Immature natural killer cell (primary cell): ENCODE results near the gene NKTR. TPM values are rescaled to one million over a fixed set of nuclear protein-coding genes. Genes with fewer than 3 reads are reported as not detected.
A peak's percentile ranks its signal among the peaks of the same experiment; 100 is the strongest.

ENCODE experiments used
- DNase-seq, 3 donors: peaks; one replicate each; pipeline ENCODE4 v3.0.0; 2022; ENCODE audit warnings: mixed read lengths in 1 of 3
- H3K27ac Mint-ChIP-seq, 6 donors: one replicate each; pipeline ENCODE4 v1.8.0; 2020; ENCODE audit warnings: mixed read lengths in 6 of 6, mild to moderate bottlenecking in 5 of 6, inconsistent platforms in 4 of 6, moderate library complexity in 3 of 6
- H3K27me3 Mint-ChIP-seq, 3 donors: one replicate each; pipeline ENCODE4 v1.8.0; 2020 to 2021; ENCODE audit warnings: low read depth in 3 of 3, mild to moderate bottlenecking in 3 of 3, mixed read lengths in 3 of 3, moderate library complexity in 3 of 3, inconsistent platforms in 1 of 3
- H3K36me3 Mint-ChIP-seq, 3 donors: one replicate each; pipeline ENCODE4 v1.8.0; 2020; ENCODE audit warnings: mixed read lengths in 3 of 3, inconsistent platforms in 2 of 3, mild to moderate bottlenecking in 2 of 3
- H3K4me1 Mint-ChIP-seq, 2 donors: one replicate each; pipeline ENCODE4 v1.8.0; 2020; ENCODE audit warnings: inconsistent platforms in 2 of 2, mild to moderate bottlenecking in 2 of 2, mixed read lengths in 2 of 2, moderate library complexity in 1 of 2
- H3K4me3 Mint-ChIP-seq, 5 donors: one replicate each; pipeline ENCODE4 v1.8.0; 2020; ENCODE audit warnings: mild to moderate bottlenecking in 5 of 5, mixed read lengths in 5 of 5, inconsistent platforms in 3 of 5, moderate library complexity in 3 of 5
- H3K9me3 Mint-ChIP-seq, 6 donors: one replicate each; pipeline ENCODE4 v1.8.0; 2020; ENCODE audit warnings: mild to moderate bottlenecking in 6 of 6, mixed read lengths in 6 of 6, inconsistent platforms in 4 of 6, moderate library complexity in 3 of 6
- polyA plus RNA-seq, 3 donors: library from polyadenylated mRNA; unstranded; fragments of 300-500 nt; fragmentation: Illumina TruSeq; gene quantifications; one replicate each; pipeline ENCODE4 v1.2.3, GENCODE V29; 2021

Gene NKTR
- polyA plus RNA-seq, 3 donors from 2014 or later = 6.9 to 15.9 (median 7.4) TPM

DNA sequence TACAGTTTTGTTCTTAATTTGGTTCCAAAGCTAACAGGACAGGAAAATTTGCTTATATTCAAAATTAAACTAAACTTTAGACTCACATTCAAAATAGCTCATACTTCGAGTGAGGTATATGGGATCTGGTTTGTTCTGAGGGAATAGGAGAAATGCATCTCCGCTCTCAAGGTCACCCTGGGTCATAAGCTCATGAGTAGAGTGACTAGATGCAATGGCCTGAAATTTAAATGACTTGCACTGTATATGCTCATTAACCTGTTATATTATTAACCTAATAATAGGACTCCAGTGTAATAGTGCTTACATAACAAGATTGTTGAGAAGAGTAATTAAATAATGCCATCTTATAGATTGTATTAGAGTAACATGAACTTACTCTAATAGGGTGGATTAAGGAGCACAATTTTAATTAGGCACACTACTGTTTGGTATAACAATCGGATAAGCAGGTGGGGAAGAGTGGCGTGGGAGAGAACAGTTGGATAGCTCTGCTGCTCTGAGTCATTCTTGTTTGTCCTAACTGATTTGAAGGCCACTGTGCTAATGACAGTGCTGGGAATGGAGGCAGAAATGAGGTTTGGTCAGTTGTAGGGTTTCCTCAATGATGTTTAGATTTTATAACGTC, 5.2 kb downstream of the NKTR start:
- peaks cover 0 to 3% (median 3%) of the 10 kb centered on the region in 3 donors for H3K27me3 Mint-ChIP-seq
- H3K36me3 Mint-ChIP-seq = peaks cover 4 to 8% (median 5%) of the 10 kb centered on the region in 3 donors
- DNase-seq = no peak
- H3K4me1 Mint-ChIP-seq = peaks cover 47 to 73% of the 10 kb centered on the region in 2 donors
- H3K4me3 Mint-ChIP-seq = no peak overlapping the region
- peak overlapping the region in 1 of 6 donors; percentile 11 for H3K27ac Mint-ChIP-seq
- H3K9me3 Mint-ChIP-seq = no peaks in the 10 kb centered on the region

DNA sequence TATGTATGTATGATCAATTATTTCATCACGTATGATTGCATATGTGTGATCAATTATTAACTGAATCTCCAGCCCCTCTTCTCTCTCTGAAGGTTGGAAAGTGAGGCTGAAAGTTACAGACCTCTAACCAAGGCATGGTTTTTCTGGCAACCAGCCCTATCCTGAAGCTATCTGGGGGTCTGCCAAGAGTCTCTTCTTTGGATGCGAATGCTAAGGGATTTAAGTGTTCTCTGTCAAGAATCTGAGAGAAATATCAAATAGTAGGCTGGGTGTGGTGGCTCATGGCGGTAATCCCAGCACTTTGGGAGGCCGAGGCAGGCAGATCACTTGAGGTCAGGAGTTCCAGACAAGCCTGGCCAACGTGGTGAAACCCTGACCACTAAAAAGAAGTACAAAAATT, 8.1 kb downstream of the NKTR start:
- Mint-ChIP-seq H3K27ac (peak overlapping the region in 2 of 6 donors; percentile 10 to 56), H3K27me3 (peaks cover 0 to 3% (median 0%) of the 10 kb centered on the region in 3 donors), H3K36me3 (peaks cover 4 to 12% (median 5%) of the 10 kb centered on the region in 3 donors), H3K4me1 (peaks cover 55 to 86% of the 10 kb centered on the region in 2 donors), H3K4me3 (no peak overlapping the region), H3K9me3 (no peaks in the 10 kb centered on the region)
- DNase-seq = no peak

DNA sequence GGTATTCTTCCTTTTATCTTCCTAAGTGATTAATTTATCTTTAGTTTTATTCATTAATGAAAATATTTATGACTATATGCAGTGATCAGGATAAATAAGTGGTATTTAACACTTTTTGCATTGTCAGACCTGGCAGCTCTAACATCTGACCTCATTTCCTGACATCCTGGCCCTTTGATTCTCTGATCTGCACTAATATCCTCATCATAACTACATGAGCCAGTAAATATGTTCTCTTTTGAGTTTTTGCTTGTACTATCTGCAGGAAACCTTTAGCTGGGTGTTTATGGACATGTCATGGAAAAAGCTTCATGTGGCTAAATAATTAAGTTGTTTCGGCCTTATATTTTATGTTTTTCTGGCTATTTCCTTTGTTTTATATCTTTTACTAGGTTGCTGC, 10.5 kb downstream of the NKTR start:
- Mint-ChIP-seq H3K27ac (peak overlapping the region; percentile 62 to 82 (median 72)), H3K36me3 (peaks cover 0 to 6% (median 0%) of the 10 kb centered on the region in 3 donors), H3K27me3 (peaks cover 0 to 3% (median 2%) of the 10 kb centered on the region in 3 donors), H3K9me3 (no peaks in the 10 kb centered on the region), H3K4me1 (peaks cover 47 to 83% of the 10 kb centered on the region in 2 donors), H3K4me3 (peak overlapping the region in 3 of 5 donors; percentile 4 to 14 (median 6))
- no peak for DNase-seq

DNA sequence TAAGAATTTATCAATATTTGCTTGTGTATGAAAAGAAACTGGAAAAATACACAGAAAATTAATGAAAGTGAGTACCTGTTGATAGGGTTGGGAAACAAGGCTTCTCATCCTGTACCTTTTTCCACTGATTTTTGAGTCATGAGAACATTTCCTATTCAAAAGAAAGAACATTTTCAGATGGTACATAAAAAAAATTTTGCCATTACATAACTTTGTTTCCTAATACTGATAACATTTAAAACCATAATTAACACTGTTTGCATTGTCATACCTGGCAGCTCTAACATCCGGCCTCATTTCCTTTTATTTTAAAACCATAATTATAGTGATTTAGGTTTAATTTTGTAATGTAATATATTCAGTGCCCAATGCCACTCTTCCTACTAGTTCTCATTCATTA, 11.7 kb downstream of the NKTR start:
- Mint-ChIP-seq H3K27me3 (peaks cover 0 to 3% (median 2%) of the 10 kb centered on the region in 3 donors), H3K4me3 (no peak overlapping the region), H3K27ac (peak overlapping the region in 4 of 6 donors; percentile 13 to 72 (median 56)), H3K9me3 (no peaks in the 10 kb centered on the region), H3K36me3 (peaks cover 0 to 6% (median 0%) of the 10 kb centered on the region in 3 donors), H3K4me1 (peaks cover 50 to 86% of the 10 kb centered on the region in 2 donors)
- DNase-seq = no peak

- H3K27ac Mint-ChIP-seq = peak overlapping the region in 4 of 6 donors; percentile 4 to 65 (median 53)
- no peak overlapping the region for H3K4me3 Mint-ChIP-seq
- H3K27me3 Mint-ChIP-seq = peaks cover 0 to 3% (median 2%) of the 10 kb centered on the region in 3 donors
- peaks cover 47 to 85% of the 10 kb centered on the region in 2 donors for H3K4me1 Mint-ChIP-seq
- no peaks in the 10 kb centered on the region for H3K9me3 Mint-ChIP-seq
- H3K36me3 Mint-ChIP-seq = peaks cover 0 to 10% (median 3%) of the 10 kb centered on the region in 3 donors
- no peak for DNase-seq
Measured at GRCh38 chr3:42612928-42613327, 12.4 kb downstream of the NKTR start.

GRCh38 chr3:42613462-42613861, 13.0 kb downstream of the NKTR start:
- peaks cover 0 to 10% (median 3%) of the 10 kb centered on the region in 3 donors for H3K36me3 Mint-ChIP-seq
- no peaks in the 10 kb centered on the region for H3K9me3 Mint-ChIP-seq
- peaks cover 0 to 3% (median 2%) of the 10 kb centered on the region in 3 donors for H3K27me3 Mint-ChIP-seq
- H3K4me1 Mint-ChIP-seq = peaks cover 47 to 84% of the 10 kb centered on the region in 2 donors
- peak overlapping the region; percentile 1 to 58 (median 36) for H3K27ac Mint-ChIP-seq
- H3K4me3 Mint-ChIP-seq = no peak overlapping the region
- DNase-seq = no peak

DNA sequence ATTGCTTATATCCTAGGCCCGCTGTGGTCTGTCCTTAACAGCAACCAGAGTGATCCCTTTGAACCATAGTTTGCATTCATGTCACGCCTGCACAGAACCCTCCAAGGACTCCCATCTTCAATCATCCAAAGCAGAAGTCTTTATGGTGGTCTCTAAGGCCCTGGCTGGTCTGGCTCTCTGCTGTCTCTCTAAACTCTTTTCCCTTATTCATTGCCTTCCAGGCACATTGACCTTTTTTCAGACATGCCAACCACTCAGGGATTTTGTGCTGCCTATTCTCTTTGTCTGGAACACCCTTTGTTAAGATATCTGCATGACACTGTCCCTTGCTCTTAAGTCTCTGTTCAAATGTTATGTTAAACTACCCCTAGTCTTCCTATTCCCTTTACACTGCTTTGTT, 31.1 kb downstream of the NKTR start:
- Mint-ChIP-seq H3K4me1 (no peaks in the 10 kb centered on the region), H3K9me3 (no peaks in the 10 kb centered on the region), H3K27ac (peak overlapping the region in 1 of 6 donors; percentile 1), H3K36me3 (peaks cover 11 to 52% (median 24%) of the 10 kb centered on the region in 3 donors), H3K27me3 (no peaks in the 10 kb centered on the region), H3K4me3 (no peak overlapping the region)
- no peak for DNase-seq

GRCh38 chr3:42632146-42632545, 31.7 kb downstream of the NKTR start:
- Mint-ChIP-seq H3K4me1 (no peaks in the 10 kb centered on the region), H3K27me3 (no peaks in the 10 kb centered on the region), H3K36me3 (peaks cover 11 to 51% (median 24%) of the 10 kb centered on the region in 3 donors), H3K4me3 (no peak overlapping the region), H3K27ac (no peak overlapping the region), H3K9me3 (no peaks in the 10 kb centered on the region)
- no peak for DNase-seq

GRCh38 chr3:42633544-42633943, 33.1 kb downstream of the NKTR start:
- H3K4me1 Mint-ChIP-seq = no peaks in the 10 kb centered on the region
- no peaks in the 10 kb centered on the region for H3K27me3 Mint-ChIP-seq
- no peak overlapping the region for H3K4me3 Mint-ChIP-seq
- peak overlapping the region in 1 of 6 donors; percentile 28 for H3K27ac Mint-ChIP-seq
- no peaks in the 10 kb centered on the region for H3K9me3 Mint-ChIP-seq
- DNase-seq = no peak
- H3K36me3 Mint-ChIP-seq = peaks cover 11 to 47% (median 24%) of the 10 kb centered on the region in 3 donors

GRCh38 chr3:42635111-42635510, 34.6 kb downstream of the NKTR start:
- Mint-ChIP-seq H3K27me3 (no peaks in the 10 kb centered on the region), H3K4me3 (no peak overlapping the region), H3K27ac (peak overlapping the region in 2 of 6 donors; percentile 33 to 41)

DNA sequence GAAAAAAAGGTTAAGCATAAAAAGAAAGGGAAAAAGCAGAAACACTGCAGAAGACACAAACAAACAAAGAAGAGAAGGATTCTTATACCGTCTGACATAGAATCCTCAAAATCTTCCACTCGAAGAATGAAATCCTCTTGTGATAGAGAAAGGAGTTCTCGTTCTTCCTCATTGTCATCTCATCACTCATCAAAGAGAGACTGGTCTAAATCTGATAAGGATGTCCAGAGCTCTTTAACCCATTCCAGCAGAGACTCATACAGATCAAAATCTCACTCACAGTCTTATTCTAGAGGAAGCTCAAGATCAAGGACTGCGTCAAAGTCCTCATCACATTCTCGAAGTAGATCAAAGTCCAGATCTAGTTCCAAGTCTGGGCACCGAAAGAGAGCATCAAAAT, 36.5 kb downstream of the NKTR start:
- no peaks in the 10 kb centered on the region for H3K9me3 Mint-ChIP-seq

More at GRCh38 chr3:42635111-42635510, 34.6 kb downstream of the NKTR start:
- no peaks in the 10 kb centered on the region for H3K9me3 Mint-ChIP-seq
- H3K36me3 Mint-ChIP-seq = peaks cover 15 to 41% (median 27%) of the 10 kb centered on the region in 3 donors
- no peaks in the 10 kb centered on the region for H3K4me1 Mint-ChIP-seq
- DNase-seq = no peak

GRCh38 chr3:42638339-42638842, 37.9 kb downstream of the NKTR start:
- Mint-ChIP-seq H3K36me3 (peaks cover 12 to 35% (median 29%) of the 10 kb centered on the region in 3 donors), H3K27me3 (peaks cover 0 to 3% (median 0%) of the 10 kb centered on the region in 3 donors), H3K27ac (no peak overlapping the region), H3K4me3 (no peak overlapping the region), H3K9me3 (no peaks in the 10 kb centered on the region), H3K4me1 (peaks cover 5 to 9% of the 10 kb centered on the region in 2 donors)
- peak; percentile 35 to 44 (median 39) for DNase-seq

More for the DNA sequence above, 36.5 kb downstream of the NKTR start:
- peaks cover 0 to 3% (median 0%) of the 10 kb centered on the region in 3 donors for H3K27me3 Mint-ChIP-seq
- H3K4me1 Mint-ChIP-seq = peaks cover 1 to 9% of the 10 kb centered on the region in 2 donors
- no peak for DNase-seq
- no peak overlapping the region for H3K4me3 Mint-ChIP-seq
- H3K36me3 Mint-ChIP-seq = peaks cover 10 to 32% (median 27%) of the 10 kb centered on the region in 3 donors
- no peak overlapping the region for H3K27ac Mint-ChIP-seq

- peaks cover 0 to 3% (median 0%) of the 10 kb centered on the region in 3 donors for H3K27me3 Mint-ChIP-seq
- no peaks in the 10 kb centered on the region for H3K9me3 Mint-ChIP-seq
- peaks cover 17 to 32% (median 26%) of the 10 kb centered on the region in 3 donors for H3K36me3 Mint-ChIP-seq
- H3K27ac Mint-ChIP-seq = no peak overlapping the region
- no peak overlapping the region for H3K4me3 Mint-ChIP-seq
- H3K4me1 Mint-ChIP-seq = peaks cover 5 to 9% of the 10 kb centered on the region in 2 donors
- peak; percentile 23 to 46 (median 42) for DNase-seq
Measured at GRCh38 chr3:42639192-42639591, 38.7 kb downstream of the NKTR start.

DNA sequence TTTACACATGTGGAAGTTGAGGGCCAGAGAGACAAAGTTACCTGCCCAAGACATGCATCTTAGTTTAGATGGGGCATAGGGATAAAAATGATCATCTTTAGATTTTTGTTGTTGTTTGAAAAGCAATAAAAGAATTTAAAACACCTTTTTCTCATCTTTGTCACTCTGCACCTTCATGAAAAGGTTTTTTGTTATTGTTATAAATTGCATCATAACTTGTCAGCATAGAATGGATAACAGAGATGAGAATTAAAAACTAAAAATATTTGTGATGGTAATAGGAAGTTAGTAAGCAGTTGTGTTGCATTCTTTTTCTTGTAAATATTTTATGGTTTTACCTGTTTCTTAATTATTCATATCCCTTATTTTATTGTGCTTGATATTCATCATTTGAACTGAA, 39.6 kb downstream of the NKTR start:
- H3K36me3 Mint-ChIP-seq = peaks cover 23 to 33% (median 30%) of the 10 kb centered on the region in 3 donors
- no peak overlapping the region for H3K4me3 Mint-ChIP-seq
- DNase-seq = no peak
- H3K27me3 Mint-ChIP-seq = peaks cover 0 to 3% (median 0%) of the 10 kb centered on the region in 3 donors
- H3K9me3 Mint-ChIP-seq = no peaks in the 10 kb centered on the region
- peak overlapping the region in 3 of 6 donors; percentile 8 to 82 (median 81) for H3K27ac Mint-ChIP-seq
- peaks cover 5 to 9% of the 10 kb centered on the region in 2 donors for H3K4me1 Mint-ChIP-seq
